Astrocyte of the cerebellum (primary cell): ENCODE measurements around the gene PCDHB10.

Source experiments
- DNase-seq: peaks from one replicate; pipeline ENCODE4 v3.0.0-alpha.2; 2011; ENCODE audit warnings: low read depth
- H3K4me3 ChIP-seq: 2 replicates; pipeline ENCODE4 v1.5.1; 2011; ENCODE audit warnings: mild to moderate bottlenecking, low read depth, low read length, moderate library complexity
- in situ Hi-C: cut with HindIII; loops from 2 replicates; pipeline ENCODE4 v1.10.0; 2017; ENCODE audit warnings: low sequenced_read_pairs
- TF ChIP-seq, protein P1 (sequence below): IDR thresholded peaks from 2 replicates; pipeline ENCODE4 v1.5.1; 2012; ENCODE audit warnings: low read length, low read depth, moderate library complexity, mild to moderate bottlenecking; ENCODE audit errors: missing control alignments

The PCDHB10 gene

DNA sequence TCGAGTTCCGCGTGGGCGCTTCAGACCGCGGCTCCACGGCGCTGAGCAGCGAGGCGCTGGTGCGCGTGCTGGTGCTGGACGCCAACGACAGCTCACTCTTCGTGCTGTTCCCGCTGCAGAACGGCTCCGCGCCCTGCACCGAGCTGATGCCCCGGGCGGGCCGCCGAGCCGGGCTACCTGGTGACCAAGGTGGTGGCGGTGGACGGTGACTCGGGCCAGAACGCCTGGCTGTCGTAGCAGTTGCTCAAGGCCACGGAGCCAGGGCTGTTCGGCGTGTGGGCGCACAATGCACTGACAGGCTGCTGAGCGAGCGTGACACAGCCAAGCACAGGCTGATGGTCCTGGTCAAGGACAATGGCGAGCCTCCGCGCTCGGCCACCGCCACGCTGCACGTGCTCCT lies 49.3 kb downstream of the PCDHB10 start:
- in situ Hi-C loops = no loop called here
- no peak overlapping the region for H3K4me3 ChIP-seq
- no peak for DNase-seq
- TF ChIP-seq, protein P1, sequence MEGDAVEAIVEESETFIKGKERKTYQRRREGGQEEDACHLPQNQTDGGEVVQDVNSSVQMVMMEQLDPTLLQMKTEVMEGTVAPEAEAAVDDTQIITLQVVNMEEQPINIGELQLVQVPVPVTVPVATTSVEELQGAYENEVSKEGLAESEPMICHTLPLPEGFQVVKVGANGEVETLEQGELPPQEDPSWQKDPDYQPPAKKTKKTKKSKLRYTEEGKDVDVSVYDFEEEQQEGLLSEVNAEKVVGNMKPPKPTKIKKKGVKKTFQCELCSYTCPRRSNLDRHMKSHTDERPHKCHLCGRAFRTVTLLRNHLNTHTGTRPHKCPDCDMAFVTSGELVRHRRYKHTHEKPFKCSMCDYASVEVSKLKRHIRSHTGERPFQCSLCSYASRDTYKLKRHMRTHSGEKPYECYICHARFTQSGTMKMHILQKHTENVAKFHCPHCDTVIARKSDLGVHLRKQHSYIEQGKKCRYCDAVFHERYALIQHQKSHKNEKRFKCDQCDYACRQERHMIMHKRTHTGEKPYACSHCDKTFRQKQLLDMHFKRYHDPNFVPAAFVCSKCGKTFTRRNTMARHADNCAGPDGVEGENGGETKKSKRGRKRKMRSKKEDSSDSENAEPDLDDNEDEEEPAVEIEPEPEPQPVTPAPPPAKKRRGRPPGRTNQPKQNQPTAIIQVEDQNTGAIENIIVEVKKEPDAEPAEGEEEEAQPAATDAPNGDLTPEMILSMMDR = no peak
